ENCODE measurements around the gene CCNI. TPM values are rescaled to one million over a fixed set of nuclear protein-coding genes. Genes with fewer than 3 reads are reported as not detected.
A peak's percentile ranks its signal among the peaks of the same experiment; 100 is the strongest.

The CCNI gene
- polyA plus RNA-seq, 1 of the 3 experiments (the other 2 are of a cell fraction): 56.8 TPM

DNA sequence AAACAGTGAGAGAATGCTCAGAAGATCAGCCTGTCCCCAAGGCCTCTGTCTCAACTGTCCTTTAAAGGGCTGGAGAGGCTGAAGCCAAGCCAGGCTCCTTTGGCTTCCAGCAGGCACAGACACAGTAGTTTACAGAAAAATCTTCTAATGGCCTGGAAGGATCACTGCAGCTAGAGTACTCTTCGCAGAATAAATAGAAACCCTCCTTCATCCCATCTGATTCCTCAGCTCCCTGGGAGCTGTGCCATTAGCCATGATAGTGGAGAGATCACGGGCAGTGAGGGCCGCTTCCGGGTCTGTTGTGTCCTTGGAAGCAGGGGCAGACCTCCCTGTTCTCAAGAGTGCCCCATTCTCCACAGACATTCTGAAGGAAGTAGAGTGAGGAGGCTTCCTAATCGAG, 63.1 kb downstream of the CCNI start:
- CTCF ChIA-PET: interaction anchor here (0.7 to 1.4 kb wide), 3 partner anchors 32 to 581 kb away, joined by 3 to 4 read pairs (median 3); no protein-coding TSS in a partner anchor

DNA sequence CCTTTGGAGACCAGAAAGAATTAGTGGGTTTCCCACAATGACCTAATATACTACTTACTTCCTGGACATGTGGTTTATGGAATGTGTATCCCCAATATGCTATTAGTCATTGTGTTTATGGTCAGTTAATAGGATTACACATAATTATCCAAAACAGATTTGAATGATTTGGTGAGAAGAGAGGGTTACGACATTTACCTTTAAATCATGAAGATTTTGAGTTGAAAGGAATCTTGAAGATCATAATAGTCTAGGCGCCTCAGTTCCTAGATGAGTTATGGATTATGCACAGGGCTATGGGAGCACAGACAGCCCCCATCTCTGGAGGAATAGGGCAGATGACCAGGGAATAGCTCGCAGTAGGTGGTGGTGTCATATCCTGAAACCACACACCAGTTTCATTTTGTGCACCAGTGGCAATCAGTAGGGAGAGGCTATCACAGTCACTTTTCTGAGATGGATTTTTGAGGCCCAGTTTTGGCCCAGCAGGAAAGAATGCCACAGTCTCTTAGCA, 64.9 kb downstream of the CCNI start:
- ChIA-PET POLR2A (no interaction called here), CTCF (interaction anchor here (0.7 kb wide), 1 partner anchor 30 kb away, joined by 3 read pairs; no protein-coding TSS in a partner anchor)
- TF ChIP-seq SIN3A (IDR thresholded peaks at IDR 0.05; ENCODE audit: borderline replicate concordance, low read depth, low read length) (no peak), JUND (IDR thresholded peaks at IDR 0.05) (0 out of 2 replicates have a peak, but pooled peaks have one; percentile 3), TCF12 (IDR thresholded peaks at IDR 0.05) (peak; percentile 53; the same call in 1 of the 2 replicates), FOSL2 (IDR thresholded peaks at IDR 0.05; ENCODE audit: borderline replicate concordance, low read depth) (peak; percentile 9; the same call in 1 of the 2 replicates), NRF1 (IDR thresholded peaks at IDR 0.05; ENCODE audit: low read depth, low read length) (no peak), MXI1 (IDR thresholded peaks at IDR 0.05; ENCODE audit: low read depth, low read length) (no peak), RAD21 (IDR thresholded peaks at IDR 0.05; ENCODE audit: low read length) (no peak)
- TF ChIP-seq, protein P1, sequence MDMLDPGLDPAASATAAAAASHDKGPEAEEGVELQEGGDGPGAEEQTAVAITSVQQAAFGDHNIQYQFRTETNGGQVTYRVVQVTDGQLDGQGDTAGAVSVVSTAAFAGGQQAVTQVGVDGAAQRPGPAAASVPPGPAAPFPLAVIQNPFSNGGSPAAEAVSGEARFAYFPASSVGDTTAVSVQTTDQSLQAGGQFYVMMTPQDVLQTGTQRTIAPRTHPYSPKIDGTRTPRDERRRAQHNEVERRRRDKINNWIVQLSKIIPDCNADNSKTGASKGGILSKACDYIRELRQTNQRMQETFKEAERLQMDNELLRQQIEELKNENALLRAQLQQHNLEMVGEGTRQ (IDR thresholded peaks at IDR 0.05; ENCODE audit: borderline replicate concordance, low read depth, low read length): no peak
- TF ChIP-seq, protein P2, sequence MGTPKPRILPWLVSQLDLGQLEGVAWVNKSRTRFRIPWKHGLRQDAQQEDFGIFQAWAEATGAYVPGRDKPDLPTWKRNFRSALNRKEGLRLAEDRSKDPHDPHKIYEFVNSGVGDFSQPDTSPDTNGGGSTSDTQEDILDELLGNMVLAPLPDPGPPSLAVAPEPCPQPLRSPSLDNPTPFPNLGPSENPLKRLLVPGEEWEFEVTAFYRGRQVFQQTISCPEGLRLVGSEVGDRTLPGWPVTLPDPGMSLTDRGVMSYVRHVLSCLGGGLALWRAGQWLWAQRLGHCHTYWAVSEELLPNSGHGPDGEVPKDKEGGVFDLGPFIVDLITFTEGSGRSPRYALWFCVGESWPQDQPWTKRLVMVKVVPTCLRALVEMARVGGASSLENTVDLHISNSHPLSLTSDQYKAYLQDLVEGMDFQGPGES (IDR thresholded peaks at IDR 0.05; ENCODE audit: low read depth, low read length): no peak
- Histone ChIP-seq H3K27ac (ENCODE audit: low read depth in 2 of 2, low read length in 1 of 2) (peak overlapping the region in 1 of 2 experiments; percentile 77; a peak in 2 of 4 replicates), H3K9ac (no peak overlapping the region), H3K4me1 (ENCODE audit: control insufficient read depth in 1 of 2, insufficient read depth in 2 of 2, low read depth in 1 of 2, low read length in 1 of 2) (peaks cover 23 to 30% of the 10 kb centered on the region in 2 experiments), H3K4me3 (ENCODE audit: low read depth in 2 of 2, low read length in 1 of 2) (no peak overlapping the region), H3K79me2 (ENCODE audit: insufficient read depth) (peaks cover 38% of the 10 kb centered on the region), H3K27me3 (ENCODE audit: insufficient read depth) (no peaks in the 10 kb centered on the region), H3K4me2 (no peak overlapping the region), H4K20me1 (ENCODE audit: insufficient read depth) (no peaks in the 10 kb centered on the region), H2AFZ (ENCODE audit: low read depth) (no peak overlapping the region), H3K9me3 (no peaks in the 10 kb centered on the region), H3K9me2 (no peaks in the 10 kb centered on the region), H3K36me3 (replicated peaks in 1 of 2; ENCODE audit: control insufficient read depth in 1 of 2, insufficient read depth in 2 of 2, low read length in 1 of 2) (peaks cover 62 to 73% of the 10 kb centered on the region in 2 experiments), H3F3A (replicated peaks; ENCODE audit: insufficient read depth) (peaks cover 18% of the 10 kb centered on the region)
- WGBS (ENCODE audit: low lambda C conversion rate): 78% methylated on average over 3 of the region's 3 CpGs
- no peak for DNase-seq

More for the DNA sequence above, 63.1 kb downstream of the CCNI start:
- peak; percentile 16 for DNase-seq
- H2AFZ ChIP-seq (ENCODE audit: low read depth): no peak overlapping the region
- H3K9ac ChIP-seq: no peak overlapping the region
- 89% methylated on average over 5 of the region's 5 CpGs for WGBS (ENCODE audit: low lambda C conversion rate)
- POLR2A ChIA-PET: no interaction called here
- H3K27ac ChIP-seq (ENCODE audit: low read depth in 2 of 2, low read length in 1 of 2): peak overlapping the region in 1 of 2 experiments; percentile 77; a peak in 1 of 4 replicates
- H3K4me3 ChIP-seq (ENCODE audit: low read depth in 2 of 2, low read length in 1 of 2): no peak overlapping the region
- no peak overlapping the region for H3K4me2 ChIP-seq
- H3K79me2 ChIP-seq (ENCODE audit: insufficient read depth): peaks cover 36% of the 10 kb centered on the region
- TF ChIP-seq GABPA (IDR thresholded peaks at IDR 0.05; ENCODE audit: low read depth) (no peak), RAD21 (IDR thresholded peaks at IDR 0.05; ENCODE audit: low read length) (no peak), SMC3 (IDR thresholded peaks at IDR 0.05; ENCODE audit: low read depth, low read length) (no peak), EP300 (IDR thresholded peaks at IDR 0.05; ENCODE audit: borderline replicate concordance in 1 of 2, low read depth in 1 of 2, low read length in 1 of 2) (no peak), FOSL2 (IDR thresholded peaks at IDR 0.05; ENCODE audit: borderline replicate concordance, low read depth) (no peak), JUND (IDR thresholded peaks at IDR 0.05) (no peak), RFX5 (IDR thresholded peaks at IDR 0.05; ENCODE audit: low read length) (no peak), ELF1 (IDR thresholded peaks at IDR 0.05) (no peak), GATA2 (CRISPR knock-in tag; IDR thresholded peaks at IDR 0.05) (no peak)
- TF ChIP-seq, protein P3, sequence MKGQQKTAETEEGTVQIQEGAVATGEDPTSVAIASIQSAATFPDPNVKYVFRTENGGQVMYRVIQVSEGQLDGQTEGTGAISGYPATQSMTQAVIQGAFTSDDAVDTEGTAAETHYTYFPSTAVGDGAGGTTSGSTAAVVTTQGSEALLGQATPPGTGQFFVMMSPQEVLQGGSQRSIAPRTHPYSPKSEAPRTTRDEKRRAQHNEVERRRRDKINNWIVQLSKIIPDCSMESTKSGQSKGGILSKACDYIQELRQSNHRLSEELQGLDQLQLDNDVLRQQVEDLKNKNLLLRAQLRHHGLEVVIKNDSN (IDR thresholded peaks at IDR 0.05; ENCODE audit: borderline replicate concordance, low read depth): no peak
- H3K36me3 ChIP-seq (replicated peaks in 1 of 2; ENCODE audit: control insufficient read depth in 1 of 2, insufficient read depth in 2 of 2, low read length in 1 of 2): peaks cover 66 to 71% of the 10 kb centered on the region in 2 experiments
- H3K27me3 ChIP-seq (ENCODE audit: insufficient read depth): no peaks in the 10 kb centered on the region
- H3K4me1 ChIP-seq (ENCODE audit: control insufficient read depth in 1 of 2, insufficient read depth in 2 of 2, low read depth in 1 of 2, low read length in 1 of 2): peaks cover 14% of the 10 kb centered on the region in 2 experiments; a peak in 3 of 4 replicates
- no peaks in the 10 kb centered on the region for H3K9me2 ChIP-seq
- H3K9me3 ChIP-seq: no peaks in the 10 kb centered on the region
- no peaks in the 10 kb centered on the region for H4K20me1 ChIP-seq (ENCODE audit: insufficient read depth)
- peaks cover 13% of the 10 kb centered on the region for H3F3A ChIP-seq (replicated peaks; ENCODE audit: insufficient read depth)

Data from SK-N-SH (cell line).